NB4 (cell line): ENCODE results near the gene WDR7.
A peak's percentile ranks its signal among the peaks of the same experiment; 100 is the strongest.

Experiments used
- DNase-seq: peaks from one replicate; pipeline ENCODE4 v3.0.0; 2010; ENCODE audit warnings: low read depth
- H3K4me3 ChIP-seq: one replicate; pipeline ENCODE4 v1.5.1; 2011; ENCODE audit warnings: mild to moderate bottlenecking, low read depth, low read length, moderate library complexity
- CTCF ChIP-seq: IDR thresholded peaks from one replicate; pipeline ENCODE4 v1.5.1; 2012; ENCODE audit warnings: low read depth, low read length
- MAX ChIP-seq: IDR thresholded peaks from 2 replicates; pipeline ENCODE4 v1.6.1; 2011; ENCODE audit warnings: low read depth, low read length
- MYC ChIP-seq: IDR thresholded peaks from 2 replicates; pipeline ENCODE4 v1.6.1; 2011; ENCODE audit warnings: low read depth, low read length
- POLR2A ChIP-seq: IDR thresholded peaks from 2 replicates; pipeline ENCODE4 v1.6.1; 2011; ENCODE audit warnings: mild to moderate bottlenecking; ENCODE audit not compliant: insufficient read length; ENCODE audit errors: extremely low read depth

WDR7 gene

GRCh38 chr18:56741685-56742084, 90.5 kb downstream of the WDR7 start:
- no peak overlapping the region for H3K4me3 ChIP-seq
- DNase-seq = no peak
- TF ChIP-seq POLR2A = no peak
- no peak for TF ChIP-seq MYC
- TF ChIP-seq CTCF = no peak
- no peak for TF ChIP-seq MAX

GRCh38 chr18:56743115-56743514, 92.0 kb downstream of the WDR7 start:
- TF ChIP-seq MYC = no peak
- no peak for TF ChIP-seq POLR2A
- no peak for TF ChIP-seq MAX
- TF ChIP-seq CTCF = no peak
- no peak for DNase-seq
- H3K4me3 ChIP-seq = no peak overlapping the region

GRCh38 chr18:56747032-56747658, 96.0 kb downstream of the WDR7 start:
- H3K4me3 ChIP-seq = no peak overlapping the region
- DNase-seq = peak; percentile 4
- TF ChIP-seq MAX = no peak
- TF ChIP-seq MYC = no peak
- TF ChIP-seq CTCF = no peak
- no peak for TF ChIP-seq POLR2A

DNA sequence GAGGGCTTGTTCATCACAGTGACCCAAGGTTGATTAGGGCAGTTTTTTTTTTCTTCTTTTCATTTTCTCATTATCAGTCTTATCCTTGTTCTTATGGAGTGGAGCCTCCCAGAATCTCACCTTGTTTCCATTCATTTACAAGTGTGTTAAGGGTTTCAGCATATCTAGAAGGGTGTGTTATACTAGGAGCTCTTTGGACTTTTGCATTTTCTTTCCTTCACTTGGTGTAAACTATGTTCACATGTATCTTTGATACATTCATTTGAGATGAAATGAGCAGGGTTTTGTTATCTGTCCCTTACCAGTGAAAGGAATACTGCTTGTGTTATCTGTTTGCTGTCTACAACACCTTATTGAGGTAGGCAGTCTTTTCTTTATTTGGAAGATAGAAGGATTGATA, 96.7 kb downstream of the WDR7 start:
- no peak overlapping the region for H3K4me3 ChIP-seq
- no peak for DNase-seq
- TF ChIP-seq MYC = no peak
- TF ChIP-seq MAX = no peak
- no peak for TF ChIP-seq POLR2A
- no peak for TF ChIP-seq CTCF

DNA sequence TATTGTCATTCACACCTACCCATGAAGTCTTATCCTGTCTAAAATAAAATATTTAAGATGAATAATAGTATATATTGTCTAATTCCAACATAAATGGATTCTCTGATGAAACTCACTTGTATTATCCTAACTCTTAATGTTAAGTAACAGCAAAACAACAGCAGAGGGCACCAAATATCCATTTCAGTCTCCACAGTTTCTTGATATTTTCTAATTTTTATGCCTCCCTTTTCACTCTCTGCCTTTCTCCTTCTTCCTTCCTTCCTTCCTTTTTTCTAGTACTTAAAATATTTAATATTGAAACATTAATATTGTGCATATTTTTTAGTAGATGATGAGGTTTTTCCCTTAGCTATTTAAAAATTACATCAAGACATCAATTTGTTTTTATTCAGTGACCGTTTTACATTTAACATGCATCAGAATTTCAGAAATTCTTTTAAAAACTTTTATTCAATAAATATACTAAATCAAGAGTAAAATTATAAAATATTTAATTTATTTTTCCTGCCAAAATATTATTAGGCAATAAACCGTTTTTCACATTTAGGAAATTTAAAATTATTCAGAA, 97.6 kb downstream of the WDR7 start:
- peak; percentile 24 for TF ChIP-seq CTCF
- no peak for TF ChIP-seq MYC
- no peak overlapping the region for H3K4me3 ChIP-seq
- DNase-seq = peak; percentile 54

DNA sequence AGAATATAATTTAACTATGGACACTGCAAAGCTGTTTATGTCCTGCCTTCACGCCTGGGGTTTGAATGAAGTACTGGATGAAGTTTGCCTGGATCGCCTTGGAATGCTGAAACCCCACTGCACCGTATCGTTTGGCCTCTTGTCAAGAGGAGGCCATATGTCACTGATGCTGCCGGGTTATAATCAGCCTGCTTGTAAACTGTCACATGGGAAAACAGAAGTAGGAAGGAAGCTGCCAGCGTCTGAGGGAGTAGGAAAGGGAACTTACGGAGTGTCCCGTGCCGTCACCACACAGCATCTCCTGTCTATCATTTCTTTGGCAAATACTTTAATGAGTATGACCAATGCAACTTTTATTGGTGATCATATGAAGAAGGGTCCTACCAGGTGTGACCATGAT, 105.8 kb downstream of the WDR7 start:
- H3K4me3 ChIP-seq = no peak overlapping the region
- TF ChIP-seq MYC = no peak
- TF ChIP-seq MAX = no peak
- no peak for TF ChIP-seq CTCF
- TF ChIP-seq POLR2A = no peak
- no peak for DNase-seq
